Adrenal gland (tissue), 12 donors: ENCODE measurements around the gene STK11IP. TPM values are rescaled to one million over a fixed set of nuclear protein-coding genes. Genes with fewer than 3 reads are reported as not detected.

Experiments used
- DNase-seq, 7 donors: peaks; one replicate each; pipeline ENCODE4 v3.0.0-alpha.2; 2019 to 2020
- H3K27ac ChIP-seq, 5 donors: fragments of 200-600 bp; sonication (generic) in 4 of 5; 1 replicate in 3 of 5; 2 replicates in 2 of 5; pipeline versions ENCODE4 v1.5.1 to v1.8.0; 2016 to 2020; ENCODE audit warnings: mild to moderate bottlenecking in 1 of 5
- H3K27me3 ChIP-seq: fragments of 200-600 bp; 2 replicates; pipeline ENCODE4 v1.8.0; 2021
- H3K36me3 ChIP-seq, 2 donors: fragments of 200-600 bp; replicated peaks in 1 of 2; 1 replicate in 1 of 2; 2 replicates in 1 of 2; pipeline versions ENCODE4 v1.5.1 to v1.8.0; 2018 to 2022
- H3K4me1 ChIP-seq, 2 donors: fragments of 200-600 bp; replicated peaks in 1 of 2; 1 replicate in 1 of 2; 2 replicates in 1 of 2; pipeline versions ENCODE4 v1.5.1 to v1.8.0; 2018 to 2021
- H3K4me3 ChIP-seq, 4 donors: fragments of 200-600 bp; sonication (generic) in 3 of 4; one replicate each; pipeline ENCODE4 v1.5.1; 2016 to 2018
- H3K9me3 ChIP-seq, 3 donors: fragments of 200-600 bp; sonication (generic) in 1 of 3; replicated peaks in 1 of 3; 1 replicate in 2 of 3; 2 replicates in 1 of 3; pipeline versions ENCODE4 v1.5.1 to v1.8.0; 2016 to 2021
- POLR2A ChIP-seq, 2 donors: fragments of 450-650 bp; IDR thresholded peaks; one replicate each; pipeline ENCODE4 v1.6.1; 2017; ENCODE audit warnings: antibody characterized with exemption in 2 of 2, mild to moderate bottlenecking in 2 of 2, moderate library complexity in 1 of 2
- WGBS, 4 donors: extraction: QIAGEN DNeasy Blood & Tissue Kit in 2 of 4; methylation state at CpG; one replicate each; pipeline versions ENCODE4 v1.1.5 to v1.1.7; 2013 to 2017; 5-methylcytosine and 5-hydroxymethylcytosine counted together
- intact Hi-C, 2 donors: fragments of 100-400 bp; cut with DNase I; formaldehyde crosslinking; loops; one replicate each; pipeline versions ENCODE4 v1.14.1 to v1.15.0; 2022 to 2023
- polyA plus RNA-seq, 3 donors: library from polyadenylated mRNA; stranded (reverse); fragments of 200-250 nt in 2 of 3; fragments of 350-450 nt in 1 of 3; fragmentation: Illumina TruSeq in 1 of 3; extraction: RNeasy Lipid Tissue Mini Kit (QIAGEN cat#74804) in 1 of 3; gene quantifications; one replicate each; pipeline ENCODE4 v1.2.3, GENCODE V29; 2013 to 2014
- total RNA-seq, 9 donors: library from RNA; depleted of rRNA in 4 of 9; stranded (reverse); fragments of >200 nt in 4 of 9; fragments of 120-200 nt in 1 of 9; fragmentation: NEBNext Ultra II Directional in 1 of 9; extraction: Animal tissue kit (Norgen Biotek cat#: 25700) in 1 of 9; gene quantifications; one replicate each; pipeline versions ENCODE4 v1.1.0 to v1.2.4, GENCODE V29; 2013 to 2023
- TF ChIP-seq, protein P1 (sequence below), 6 experiments: fragments of 450-650 bp in 4 of 6; fragments of 200-600 bp in 2 of 6; sonication (generic) in 1 of 6; IDR thresholded peaks; 1 replicate in 5 of 6; 2 replicates in 1 of 6; pipeline versions ENCODE4 v1.5.1 to v1.8.0; 2016 to 2021; ENCODE audit warnings: antibody characterized with exemption in 6 of 6, mild to moderate bottlenecking in 2 of 6, moderate library complexity in 1 of 6
- donor health status: healthy with polysubstance abuse.
- donor health status: Bipolar disorder and iron deficiency.
- donor health status: DM: yes; HTN: yes; CAD: no.
- donor health status: DM: no; HTN: no; CAD: no.
- donor health status: DM: no; HTN: no; CAD: no.
- donor health status: DM: yes; HTN: yes; CAD: no.

Gene STK11IP
- total and polyA plus RNA-seq, 12 donors: 5.0 to 68.1 (median 25.5) TPM

GRCh38 chr2:219554350-219554749 lies 43.3 kb upstream of the STK11IP start:
- TF ChIP-seq POLR2A (IDR thresholded peaks at IDR 0.05): no peak
- TF ChIP-seq, protein P1, sequence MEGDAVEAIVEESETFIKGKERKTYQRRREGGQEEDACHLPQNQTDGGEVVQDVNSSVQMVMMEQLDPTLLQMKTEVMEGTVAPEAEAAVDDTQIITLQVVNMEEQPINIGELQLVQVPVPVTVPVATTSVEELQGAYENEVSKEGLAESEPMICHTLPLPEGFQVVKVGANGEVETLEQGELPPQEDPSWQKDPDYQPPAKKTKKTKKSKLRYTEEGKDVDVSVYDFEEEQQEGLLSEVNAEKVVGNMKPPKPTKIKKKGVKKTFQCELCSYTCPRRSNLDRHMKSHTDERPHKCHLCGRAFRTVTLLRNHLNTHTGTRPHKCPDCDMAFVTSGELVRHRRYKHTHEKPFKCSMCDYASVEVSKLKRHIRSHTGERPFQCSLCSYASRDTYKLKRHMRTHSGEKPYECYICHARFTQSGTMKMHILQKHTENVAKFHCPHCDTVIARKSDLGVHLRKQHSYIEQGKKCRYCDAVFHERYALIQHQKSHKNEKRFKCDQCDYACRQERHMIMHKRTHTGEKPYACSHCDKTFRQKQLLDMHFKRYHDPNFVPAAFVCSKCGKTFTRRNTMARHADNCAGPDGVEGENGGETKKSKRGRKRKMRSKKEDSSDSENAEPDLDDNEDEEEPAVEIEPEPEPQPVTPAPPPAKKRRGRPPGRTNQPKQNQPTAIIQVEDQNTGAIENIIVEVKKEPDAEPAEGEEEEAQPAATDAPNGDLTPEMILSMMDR (IDR thresholded peaks at IDR 0.05): no peak

GRCh38 chr2:219555956-219556355 lies 41.7 kb upstream of the STK11IP start:
- no peaks in the 10 kb centered on the region for H3K27me3 ChIP-seq
- intact Hi-C loops: no loop called here
- no peak overlapping the region for H3K4me3 ChIP-seq
- TF ChIP-seq, protein P1 (IDR thresholded peaks at IDR 0.05): no peak
- TF ChIP-seq POLR2A (IDR thresholded peaks at IDR 0.05): no peak
- no peaks in the 10 kb centered on the region for H3K9me3 ChIP-seq
- WGBS, 4 donors: 85 to 97% (median 94%) methylated on average over 8 to 20 of the region's 20 CpGs
- H3K27ac ChIP-seq: no peak overlapping the region
- no peak for DNase-seq
- peaks cover 14 to 16% of the 10 kb centered on the region in 2 donors for H3K4me1 ChIP-seq
- no peaks in the 10 kb centered on the region for H3K36me3 ChIP-seq

More at GRCh38 chr2:219554350-219554749, 43.3 kb upstream of the STK11IP start:
- Histone ChIP-seq H3K27me3 (no peaks in the 10 kb centered on the region), H3K4me3 (no peak overlapping the region), H3K4me1 (peaks cover 14 to 16% of the 10 kb centered on the region in 2 donors), H3K27ac (no peak overlapping the region), H3K9me3 (no peaks in the 10 kb centered on the region), H3K36me3 (no peaks in the 10 kb centered on the region)
- intact Hi-C loops: no loop called here
- WGBS, 4 donors: 40 to 96% (median 89%) methylated on average over 1 to 15 of the region's 15 CpGs
- DNase-seq: no peak

GRCh38 chr2:219556413-219556812 lies 41.2 kb upstream of the STK11IP start:
- no peak overlapping the region for H3K27ac ChIP-seq
- H3K36me3 ChIP-seq: no peaks in the 10 kb centered on the region
- no peaks in the 10 kb centered on the region for H3K27me3 ChIP-seq
- intact Hi-C loops: no loop called here
- no peak overlapping the region for H3K4me3 ChIP-seq
- DNase-seq: no peak
- no peaks in the 10 kb centered on the region for H3K9me3 ChIP-seq
- WGBS, 4 donors: 94 to 98% (median 95%) methylated on average over 15 to 19 of the region's 19 CpGs
- peaks cover 14 to 16% of the 10 kb centered on the region in 2 donors for H3K4me1 ChIP-seq
- TF ChIP-seq, protein P1 (IDR thresholded peaks at IDR 0.05): no peak
- TF ChIP-seq POLR2A (IDR thresholded peaks at IDR 0.05): no peak

DNA sequence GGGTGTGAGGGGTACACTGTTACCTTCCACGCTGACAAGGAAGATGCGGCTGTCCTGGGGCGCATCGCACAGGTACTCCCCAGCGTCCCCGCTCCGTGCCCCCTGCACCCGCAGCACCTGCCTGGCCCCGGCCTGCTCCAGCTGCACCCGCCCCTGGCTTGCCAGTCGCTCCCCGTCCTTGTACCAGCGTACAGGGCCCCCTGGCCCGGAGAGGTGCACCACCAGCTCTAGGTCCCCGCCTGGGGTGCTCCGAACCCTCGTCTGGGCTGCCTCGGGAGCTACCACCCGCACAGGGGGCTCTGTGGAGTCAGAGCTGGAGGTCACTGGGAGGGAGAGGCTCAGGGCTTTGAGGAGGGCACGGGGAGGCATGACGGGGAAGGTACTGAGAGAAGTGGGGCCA lies 40.3 kb upstream of the STK11IP start:
- WGBS, 4 donors: 91 to 96% (median 94%) methylated on average over 5 to 21 of the region's 21 CpGs
- H3K36me3 ChIP-seq: no peaks in the 10 kb centered on the region

More for the DNA sequence above, 40.3 kb upstream of the STK11IP start:
- Histone ChIP-seq H3K9me3 (no peaks in the 10 kb centered on the region), H3K27ac (no peak overlapping the region), H3K27me3 (no peaks in the 10 kb centered on the region), H3K4me1 (peaks cover 8% of the 10 kb centered on the region in 2 donors), H3K4me3 (no peak overlapping the region)
- intact Hi-C loops: no loop called here
- no peak for DNase-seq
- no peak for TF ChIP-seq POLR2A (IDR thresholded peaks at IDR 0.05)
- TF ChIP-seq, protein P1 (IDR thresholded peaks at IDR 0.05): no peak
